Measurements from ENCODE around the gene HBA1.
"Not testable (repeated sequence)": the region's sequence is repeated elsewhere in the genome, so short reads cannot be mapped to it uniquely, and the experiment has no call there.

Gene HBA1

GRCh38 chr16:211631-212180 is 35.2 kb downstream of the HBA1 start:
- DNase-seq = not testable (repeated sequence)

- no peak for DNase-seq
These were observed 36.5 kb downstream of the HBA1 start for GRCh38 chr16:212999-213398.

- DNase-seq = no peak
These were observed 43.5 kb downstream of the HBA1 start for GRCh38 chr16:220021-220420.

Measured in activated T-cell treated with anti-CD3 and anti-CD28 coated beads, Interleukin-2, amount 50 U/mL, for 48 hours (primary cell).